Measurements from ENCODE around the gene CIDEC.
"Not testable (repeated sequence)": the region's sequence is repeated elsewhere in the genome, so short reads cannot be mapped to it uniquely, and the experiment has no call there.

DNA sequence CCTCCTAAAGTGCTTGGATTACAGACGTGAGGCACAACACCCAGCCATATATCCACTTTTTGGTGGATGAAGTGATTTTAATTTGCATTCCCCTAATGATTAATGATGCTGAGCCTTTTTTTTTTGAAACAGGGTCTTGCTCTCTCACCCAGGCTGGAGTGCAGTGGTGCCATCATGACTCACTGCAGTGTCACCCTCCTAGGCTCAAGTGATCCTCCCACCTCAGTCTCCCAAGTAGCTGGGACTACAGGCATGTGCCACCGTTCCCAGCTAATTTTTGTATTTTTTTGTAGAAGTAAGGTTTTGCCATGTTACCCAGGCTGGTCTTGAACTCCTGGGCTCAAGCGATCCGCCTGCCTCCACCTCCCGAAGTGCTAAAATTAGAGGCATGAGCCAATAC lies 8.0 kb downstream of the CIDEC start:
- not testable (repeated sequence) for TF ChIP-seq CTCF, POLR2AphosphoS5, POLR2A (IDR thresholded peaks at IDR 0.05)
